ENCODE data around the gene UNC5C. TPM values are rescaled to one million over a fixed set of nuclear protein-coding genes. Genes with fewer than 3 reads are reported as not detected.
A peak's percentile ranks its signal among the peaks of the same experiment; 100 is the strongest.

Gene UNC5C
- polyA plus RNA-seq, 1 of the 3 experiments (the other 2 are of a cell fraction), result 3.3 TPM

GRCh38 chr4:95268819-95269565 lies 279.8 kb downstream of the UNC5C start:
- H3K9ac ChIP-seq, result no peak overlapping the region
- no peaks in the 10 kb centered on the region for H3K9me2 ChIP-seq
- H3K36me3 ChIP-seq (replicated peaks in 1 of 2; ENCODE audit: control insufficient read depth in 1 of 2, insufficient read depth in 2 of 2, low read length in 1 of 2), result peaks cover 0 to 19% of the 10 kb centered on the region in 2 experiments
- no peaks in the 10 kb centered on the region for H4K20me1 ChIP-seq (ENCODE audit: insufficient read depth)
- no peak overlapping the region; a peak in 1 of 4 replicates for H3K27ac ChIP-seq (ENCODE audit: low read depth in 2 of 2, low read length in 1 of 2)
- H3F3A ChIP-seq (replicated peaks; ENCODE audit: insufficient read depth), result no peaks in the 10 kb centered on the region
- WGBS (ENCODE audit: low lambda C conversion rate), result 81% methylated on average over 7 of the region's 7 CpGs
- POLR2A ChIA-PET, result no interaction called here
- TF ChIP-seq POLR2AphosphoS5 (IDR thresholded peaks at IDR 0.05; ENCODE audit: low read depth, low read length), result no peak
- no peak for TF ChIP-seq TCF12 (IDR thresholded peaks at IDR 0.05)
- no peak for TF ChIP-seq RCOR1 (IDR thresholded peaks at IDR 0.05; ENCODE audit: low read length)
- no peak for TF ChIP-seq TAF1 (IDR thresholded peaks at IDR 0.05; ENCODE audit: borderline replicate concordance, low read depth, low read length)
- H3K4me1 ChIP-seq (ENCODE audit: control insufficient read depth in 1 of 2, insufficient read depth in 2 of 2, low read depth in 1 of 2, low read length in 1 of 2), result peaks cover 2 to 6% of the 10 kb centered on the region in 2 experiments; a peak in 3 of 4 replicates
- H3K9me3 ChIP-seq, result no peaks in the 10 kb centered on the region
- H3K79me2 ChIP-seq (ENCODE audit: insufficient read depth), result no peaks in the 10 kb centered on the region
- H3K4me3 ChIP-seq (ENCODE audit: low read depth in 2 of 2, low read length in 1 of 2), result no peak overlapping the region
- no peak overlapping the region for H3K4me2 ChIP-seq
- H3K27me3 ChIP-seq (ENCODE audit: insufficient read depth), result no peaks in the 10 kb centered on the region
- no peak for DNase-seq
- H2AFZ ChIP-seq (ENCODE audit: low read depth), result no peak overlapping the region
- CTCF ChIA-PET, result interaction anchor here (0.8 kb wide), 1 partner anchor 18 kb away, joined by 3 read pairs; no protein-coding TSS in a partner anchor

- peak overlapping the region in 1 of 2 experiments; percentile 48; a peak in 3 of 4 replicates for H3K27ac ChIP-seq (ENCODE audit: low read depth in 2 of 2, low read length in 1 of 2)
- H3K9me3 ChIP-seq, result no peaks in the 10 kb centered on the region
- peaks cover 0 to 6% of the 10 kb centered on the region in 2 experiments for H3K36me3 ChIP-seq (replicated peaks in 1 of 2; ENCODE audit: control insufficient read depth in 1 of 2, insufficient read depth in 2 of 2, low read length in 1 of 2)
- H2AFZ ChIP-seq (ENCODE audit: low read depth), result no peak overlapping the region
- DNase-seq, result no peak
- H3K4me2 ChIP-seq, result no peak overlapping the region
- no peaks in the 10 kb centered on the region for H3K9me2 ChIP-seq
- no peak overlapping the region for H3K9ac ChIP-seq
- ChIA-PET CTCF (interaction anchor here (1.0 kb wide), 1 partner anchor 15 kb away, joined by 5 read pairs; no protein-coding TSS in a partner anchor), POLR2A (no interaction called here)
- no peaks in the 10 kb centered on the region for H3K27me3 ChIP-seq (ENCODE audit: insufficient read depth)
- H3K4me3 ChIP-seq (ENCODE audit: low read depth in 2 of 2, low read length in 1 of 2), result no peak overlapping the region
- H3F3A ChIP-seq (replicated peaks; ENCODE audit: insufficient read depth), result no peaks in the 10 kb centered on the region
- no peaks in the 10 kb centered on the region for H4K20me1 ChIP-seq (ENCODE audit: insufficient read depth)
- peaks cover 2 to 6% of the 10 kb centered on the region in 2 experiments; a peak in 3 of 4 replicates for H3K4me1 ChIP-seq (ENCODE audit: control insufficient read depth in 1 of 2, insufficient read depth in 2 of 2, low read depth in 1 of 2, low read length in 1 of 2)
- TF ChIP-seq JUND (IDR thresholded peaks at IDR 0.05) (peak; percentile 42; the same call in 1 of the 2 replicates), TAF1 (IDR thresholded peaks at IDR 0.05; ENCODE audit: borderline replicate concordance, low read depth, low read length) (no peak), ELF1 (IDR thresholded peaks at IDR 0.05) (no peak), TCF12 (IDR thresholded peaks at IDR 0.05) (peak; percentile 40), MEF2A (IDR thresholded peaks at IDR 0.05; ENCODE audit: borderline replicate concordance, low read depth) (no peak), POLR2AphosphoS5 (IDR thresholded peaks at IDR 0.05; ENCODE audit: low read depth, low read length) (no peak), SIN3A (IDR thresholded peaks at IDR 0.05; ENCODE audit: borderline replicate concordance, low read depth, low read length) (no peak), TEAD4 (IDR thresholded peaks at IDR 0.05; ENCODE audit: borderline replicate concordance, insufficient read depth) (peak; percentile 66; the same call in 1 of the 2 replicates), EP300 (IDR thresholded peaks at IDR 0.05; ENCODE audit: borderline replicate concordance in 1 of 2, low read depth in 1 of 2, low read length in 1 of 2) (peak in 1 of 2 experiments; percentile 30; a peak in 1 of 4 replicates), PBX3 (IDR thresholded peaks at IDR 0.05) (0 out of 2 replicates have a peak, but pooled peaks have one; percentile 19), FOSL2 (IDR thresholded peaks at IDR 0.05; ENCODE audit: borderline replicate concordance, low read depth) (peak; percentile 73)
- H3K79me2 ChIP-seq (ENCODE audit: insufficient read depth), result no peaks in the 10 kb centered on the region
Observed at GRCh38 chr4:95267081-95267480, 281.7 kb downstream of the UNC5C start.
